Right lobe of liver (tissue), 4 donors: ENCODE results near the gene AGGF1.

Experiments used
- CTCF ChIP-seq, 4 donors: fragments of 200-600 bp in 3 of 4; fragments of 450-650 bp in 1 of 4; IDR thresholded peaks; one replicate each; pipeline versions ENCODE4 v1.5.1 to v1.8.0; 2016 to 2022; ENCODE audit warnings: antibody characterized with exemption in 4 of 4, mild to moderate bottlenecking in 2 of 4
- POLR2A ChIP-seq: fragments of 450-650 bp; IDR thresholded peaks from one replicate; pipeline ENCODE4 v1.6.1; 2017; ENCODE audit warnings: antibody characterized with exemption, mild to moderate bottlenecking
- donor health status: DM: no; HTN: no; CAD: no.
- donor health status: DM: no; HTN: no; CAD: no.
- donor health status: DM: no; HTN: yes; CAD: no.

DNA sequence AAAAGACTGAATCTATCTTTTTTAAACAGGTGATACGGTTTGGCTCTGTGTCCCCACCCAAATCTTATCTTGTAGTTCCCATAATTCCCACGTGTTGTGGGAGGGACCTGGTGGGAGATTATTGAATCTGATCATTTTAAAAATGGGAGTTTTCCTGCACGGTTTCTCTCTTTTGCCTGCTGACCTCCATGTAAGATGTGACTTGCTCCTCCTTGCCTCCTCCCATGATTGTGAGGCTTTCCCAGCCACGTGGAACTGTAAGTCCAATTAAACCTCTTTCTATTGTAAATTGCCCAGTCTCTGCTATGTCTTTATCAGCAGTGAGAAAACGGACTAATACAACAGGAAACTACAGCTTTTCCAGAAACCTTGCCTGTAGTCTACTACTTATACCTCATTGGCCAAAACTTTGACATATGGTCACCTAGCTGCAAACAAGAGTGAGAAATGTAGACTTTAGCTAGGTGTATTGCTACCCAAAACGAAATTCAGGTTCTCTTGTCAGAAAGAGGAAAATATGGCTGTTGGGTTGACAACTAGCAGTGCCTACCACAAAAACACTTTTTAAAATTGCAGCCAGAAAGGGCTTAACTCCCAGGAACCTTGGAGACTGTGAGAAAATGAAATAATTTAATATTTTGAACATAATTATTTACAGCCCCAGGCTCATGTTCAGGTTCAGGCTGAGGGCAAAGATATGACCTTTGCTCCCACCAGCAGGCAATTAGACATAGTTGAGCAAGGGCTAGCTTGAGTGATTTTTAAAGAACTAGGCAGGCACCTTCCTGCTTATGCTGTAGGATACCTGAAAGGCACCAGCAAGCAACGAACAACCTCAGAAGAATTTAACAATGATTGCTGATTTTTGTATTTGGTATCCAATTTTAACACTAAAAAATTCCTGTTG lies 7.4 kb upstream of the AGGF1 start:
- TF ChIP-seq CTCF (IDR thresholded peaks at IDR 0.05): no peak
- TF ChIP-seq POLR2A: no peak
